Fibroblast of skin of scalp (primary cell): ENCODE data around the gene RAB40C.

Experiments
- DNase-seq: peaks from one replicate; pipeline ENCODE4 v3.0.0-alpha.2; 2013

RAB40C gene

GRCh38 chr16:648781-649589, 59.1 kb downstream of the RAB40C start, which contains the start of gene WDR90:
Gene WDR90 (plus strand): TSS chr16:649365. CDS start chr16:649417, 52 bp downstream.
- peak; percentile 91 for DNase-seq

- DNase-seq = no peak
Measured at GRCh38 chr16:649631-650030, 59.8 kb downstream of the RAB40C start.

GRCh38 chr16:651844-652243, 62.0 kb downstream of the RAB40C start:
- DNase-seq = no peak

- no peak for DNase-seq
Measured at GRCh38 chr16:652454-653305, 62.8 kb downstream of the RAB40C start.

- no peak for DNase-seq
Measured at GRCh38 chr16:654034-654433, 64.2 kb downstream of the RAB40C start.

- DNase-seq = no peak
Measured at GRCh38 chr16:657487-657886, 67.6 kb downstream of the RAB40C start.

- DNase-seq = no peak
Measured at GRCh38 chr16:658679-659571, 69.1 kb downstream of the RAB40C start.

- DNase-seq = no peak
Measured at GRCh38 chr16:659618-660017, 69.8 kb downstream of the RAB40C start.

- no peak for DNase-seq
Measured at GRCh38 chr16:660132-660458, 70.2 kb downstream of the RAB40C start.

- DNase-seq = peak; percentile 76
Measured at GRCh38 chr16:660459-661183, 70.8 kb downstream of the RAB40C start.

- DNase-seq = no peak
Measured at GRCh38 chr16:661184-661821, 71.4 kb downstream of the RAB40C start.

- DNase-seq = no peak
Measured at GRCh38 chr16:662095-662494, 72.2 kb downstream of the RAB40C start.

GRCh38 chr16:662597-662996, 72.7 kb downstream of the RAB40C start:
- DNase-seq = no peak

- DNase-seq = no peak
Measured at GRCh38 chr16:666572-666971, 76.7 kb downstream of the RAB40C start.

GRCh38 chr16:667113-667779, 77.4 kb downstream of the RAB40C start:
- DNase-seq = no peak

GRCh38 chr16:667780-668518, 78.1 kb downstream of the RAB40C start, which contains the start of gene RHOT2:
Gene RHOT2 (plus strand): TSS chr16:668132. CDS start chr16:668200, 68 bp downstream.
- DNase-seq = peak; percentile 92

- DNase-seq = no peak
Measured at GRCh38 chr16:668519-669171, 78.8 kb downstream of the RAB40C start.

GRCh38 chr16:669666-670065, 79.8 kb downstream of the RAB40C start:
- no peak for DNase-seq
